IPS DF 6.9 (cell line): ENCODE measurements around the gene ADAM12.
"Not testable (repeated sequence)": the region's sequence is repeated elsewhere in the genome, so short reads cannot be mapped to it uniquely, and the experiment has no call there.

Source experiments
- DNase-seq: peaks from one replicate; pipeline ENCODE4 v3.0.0-alpha.2; 2013; ENCODE audit warnings: low read depth, low spot score
- H3K27ac ChIP-seq: one replicate; pipeline ENCODE4 v1.5.1; 2013; ENCODE audit warnings: low read length, control low read depth
- H3K27me3 ChIP-seq: 2 replicates; pipeline ENCODE4 v1.6.1; 2013; ENCODE audit warnings: mild to moderate bottlenecking, low read length; ENCODE audit not compliant: control insufficient read depth, insufficient read depth
- H3K36me3 ChIP-seq: 2 replicates; pipeline ENCODE4 v1.6.1; 2013; ENCODE audit warnings: low read length; ENCODE audit not compliant: control insufficient read depth, insufficient read depth
- H3K4me1 ChIP-seq: 2 replicates; pipeline ENCODE4 v1.6.1; 2013; ENCODE audit warnings: low read length; ENCODE audit not compliant: control insufficient read depth, insufficient read depth
- H3K4me3 ChIP-seq: 2 replicates; pipeline ENCODE4 v1.5.1; 2013; ENCODE audit warnings: mild to moderate bottlenecking, low read length
- H3K9me3 ChIP-seq: 2 replicates; pipeline ENCODE4 v1.6.1; 2013; ENCODE audit warnings: low read length, inconsistent platforms; ENCODE audit not compliant: control insufficient read depth, insufficient read depth
- WGBS: extraction: QIAGEN DNeasy Blood & Tissue Kit; methylation state at CpG from one replicate; pipeline ENCODE4 v1.1.7; 2013; ENCODE audit warnings: mixed read lengths, missing lambda C conversion rate; ENCODE audit not compliant: insufficient read length, insufficient coverage; 5-methylcytosine and 5-hydroxymethylcytosine counted together

Gene ADAM12

DNA sequence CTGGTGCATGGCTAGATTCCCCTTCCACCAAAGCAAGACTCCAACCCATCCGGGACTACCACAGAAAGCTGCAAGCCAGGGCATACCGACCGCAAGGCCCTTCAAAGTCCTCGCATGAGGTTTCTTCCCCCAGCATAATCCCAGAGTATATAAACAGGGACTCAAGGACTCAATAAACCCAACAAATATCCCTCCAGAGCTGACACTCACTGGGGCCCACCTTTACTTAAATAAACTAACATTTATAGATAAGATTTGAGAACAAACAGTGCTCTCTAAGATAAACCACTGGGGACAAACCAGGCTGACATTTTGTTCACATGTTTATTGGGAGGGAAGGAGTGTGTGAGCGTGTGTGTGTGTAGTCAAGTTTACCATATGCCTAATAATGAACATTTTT, 138.2 kb downstream of the ADAM12 start:
- WGBS: no CpG with 5 or more reads among the region's 5 CpGs
- H3K27ac ChIP-seq: no peak overlapping the region
- H3K9me3 ChIP-seq: no peaks in the 10 kb centered on the region
- DNase-seq: no peak
- no peaks in the 10 kb centered on the region for H3K36me3 ChIP-seq
- H3K4me3 ChIP-seq: no peak overlapping the region
- no peaks in the 10 kb centered on the region for H3K27me3 ChIP-seq
- H3K4me1 ChIP-seq: no peaks in the 10 kb centered on the region

DNA sequence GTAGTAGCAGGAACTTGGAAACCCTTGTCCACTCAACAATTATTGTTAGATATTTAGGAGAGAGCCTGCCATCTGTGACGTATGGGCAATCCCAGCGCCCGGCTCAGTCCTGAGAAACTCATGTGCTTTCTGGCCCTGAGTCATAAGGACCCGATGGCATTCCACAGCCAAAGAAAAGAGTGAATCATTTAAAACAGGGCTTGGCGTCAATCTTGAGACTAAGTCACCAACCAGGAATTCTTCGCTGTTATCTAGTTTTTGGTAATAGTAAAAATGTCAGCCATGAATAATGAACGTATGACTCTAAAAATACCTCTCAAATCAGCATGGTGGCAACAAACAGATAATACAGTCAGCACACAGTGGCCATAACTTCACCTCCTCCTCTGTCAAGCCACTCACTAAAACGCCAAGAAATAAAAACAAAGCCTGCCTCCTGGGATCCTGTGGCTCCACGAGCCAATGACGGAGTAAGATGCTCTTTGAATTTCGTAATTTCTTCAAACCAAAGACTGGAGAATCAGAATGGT, 140.8 kb downstream of the ADAM12 start:
- no CpG with 5 or more reads among the region's 11 CpGs for WGBS

DNA sequence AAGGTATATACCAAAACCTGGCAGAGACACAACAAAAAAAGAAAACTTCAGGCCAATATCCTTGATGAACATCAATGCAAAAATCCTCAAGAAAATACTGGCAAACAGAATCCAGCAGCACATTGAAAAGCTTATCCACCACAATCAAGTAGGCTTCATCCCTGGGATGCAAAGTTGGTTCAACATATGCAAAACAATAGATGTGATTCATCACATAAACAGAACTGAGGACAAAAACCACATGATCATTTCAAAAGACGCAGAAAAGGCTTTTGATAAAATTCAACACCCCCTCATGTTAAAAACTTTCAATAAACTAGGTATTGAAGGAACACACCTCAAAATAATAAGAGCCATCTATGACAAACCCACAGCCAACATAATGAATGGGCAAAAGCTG, 141.9 kb downstream of the ADAM12 start:
- H3K27ac ChIP-seq, DNase-seq, H3K4me3 ChIP-seq, H3K4me1 ChIP-seq, H3K36me3 ChIP-seq, H3K9me3 ChIP-seq, H3K27me3 ChIP-seq: not testable (repeated sequence)
- no CpG with 5 or more reads among the region's 1 CpG for WGBS

More for the DNA sequence above, 140.8 kb downstream of the ADAM12 start:
- no peak overlapping the region for H3K4me3 ChIP-seq
- H3K36me3 ChIP-seq: no peaks in the 10 kb centered on the region
- no peak overlapping the region for H3K27ac ChIP-seq
- H3K4me1 ChIP-seq: no peaks in the 10 kb centered on the region
- H3K27me3 ChIP-seq: no peaks in the 10 kb centered on the region; the same call in 1 of the 2 replicates
- DNase-seq: no peak
- H3K9me3 ChIP-seq: no peaks in the 10 kb centered on the region

- H3K4me1 ChIP-seq: no peaks in the 10 kb centered on the region
- H3K9me3 ChIP-seq: no peaks in the 10 kb centered on the region
- no peaks in the 10 kb centered on the region; the same call in 1 of the 2 replicates for H3K27me3 ChIP-seq
- H3K4me3 ChIP-seq: no peak overlapping the region
- no peaks in the 10 kb centered on the region for H3K36me3 ChIP-seq
- no CpG with 5 or more reads among the region's 4 CpGs for WGBS
- no peak overlapping the region for H3K27ac ChIP-seq
- DNase-seq: no peak
Observed at GRCh38 chr10:126245501-126245900, 142.8 kb downstream of the ADAM12 start.

GRCh38 chr10:126243971-126244370, 144.3 kb downstream of the ADAM12 start:
- Histone ChIP-seq H3K9me3 (no peaks in the 10 kb centered on the region), H3K27me3 (no peaks in the 10 kb centered on the region; the same call in 1 of the 2 replicates), H3K4me1 (no peaks in the 10 kb centered on the region), H3K4me3 (no peak overlapping the region), H3K27ac (no peak overlapping the region), H3K36me3 (no peaks in the 10 kb centered on the region)
- no CpG with 5 or more reads among the region's 5 CpGs for WGBS
- no peak for DNase-seq

DNA sequence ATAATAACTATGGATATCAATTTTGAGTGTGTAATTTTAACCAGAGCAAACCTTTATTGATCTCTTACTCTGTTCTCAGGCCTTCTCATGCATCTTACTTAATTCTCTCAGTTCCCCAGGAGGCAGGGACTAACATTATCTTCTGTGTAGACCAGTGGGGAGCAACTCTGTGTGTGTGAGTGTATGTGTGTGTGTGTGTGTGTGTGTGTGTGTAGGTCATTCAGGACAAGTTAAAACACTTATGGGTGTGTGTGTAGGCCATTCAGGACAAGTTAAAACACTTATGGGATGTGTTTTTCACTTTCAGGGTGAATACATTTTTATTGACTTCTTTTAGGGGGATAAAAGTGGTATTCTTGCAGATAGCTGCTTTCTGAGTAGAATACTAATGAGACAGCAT, 145.0 kb downstream of the ADAM12 start:
- no peak overlapping the region for H3K4me3 ChIP-seq
- no peaks in the 10 kb centered on the region for H3K4me1 ChIP-seq
- DNase-seq: no peak
- H3K9me3 ChIP-seq: no peaks in the 10 kb centered on the region
- H3K27me3 ChIP-seq: no peaks in the 10 kb centered on the region; the same call in 1 of the 2 replicates
- no peak overlapping the region for H3K27ac ChIP-seq
- no peaks in the 10 kb centered on the region for H3K36me3 ChIP-seq

DNA sequence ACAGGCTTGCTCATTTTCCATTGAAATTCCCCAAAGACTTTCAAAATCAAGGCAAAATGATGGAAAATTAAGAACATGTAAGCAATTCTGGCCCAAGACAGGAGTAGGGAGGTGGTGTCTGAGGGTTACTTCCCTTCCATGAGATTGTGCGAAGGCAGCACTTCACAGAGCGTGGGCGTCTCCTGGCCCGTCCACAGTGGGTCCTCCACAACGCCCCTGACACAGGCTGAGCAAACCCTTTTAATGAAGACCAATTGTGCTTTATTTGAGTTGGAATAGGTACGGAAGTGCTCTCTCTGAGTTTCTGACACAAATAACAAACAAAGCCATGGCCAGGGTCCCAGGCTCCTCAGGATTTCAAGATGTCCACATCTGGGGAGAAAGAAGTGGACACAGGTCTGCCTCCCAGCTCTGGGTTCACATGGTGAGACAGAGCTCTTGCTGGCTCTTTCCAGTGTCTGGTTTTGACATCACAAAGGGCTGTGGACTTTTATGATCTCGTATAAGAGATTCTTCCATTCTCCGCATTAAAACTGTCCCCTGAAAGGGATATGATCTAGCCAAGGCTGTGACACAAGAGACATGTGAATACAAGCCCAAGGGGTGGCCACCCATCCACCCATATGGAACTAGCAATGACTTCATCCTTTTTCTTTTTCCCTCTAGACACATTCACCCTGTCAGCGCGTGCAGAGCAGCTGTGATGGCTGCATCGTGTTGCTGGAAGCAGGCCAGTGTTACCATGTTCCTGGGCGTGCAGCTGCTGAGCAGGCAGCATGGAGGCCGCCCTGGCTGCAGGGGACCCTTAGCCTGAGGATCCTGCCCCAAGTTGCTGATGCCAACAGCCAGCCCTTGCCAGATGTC, 145.6 kb downstream of the ADAM12 start:
- WGBS: no CpG with 5 or more reads among the region's 13 CpGs
- no peak overlapping the region for H3K27ac ChIP-seq
- no peaks in the 10 kb centered on the region for H3K9me3 ChIP-seq

GRCh38 chr10:126240483-126240882, 147.8 kb downstream of the ADAM12 start:
- no peak for DNase-seq
- Histone ChIP-seq H3K4me3 (no peak overlapping the region), H3K27ac (no peak overlapping the region), H3K9me3 (no peaks in the 10 kb centered on the region), H3K27me3 (no peaks in the 10 kb centered on the region; the same call in 1 of the 2 replicates), H3K4me1 (no peaks in the 10 kb centered on the region; the same call in 1 of the 2 replicates), H3K36me3 (no peaks in the 10 kb centered on the region)
- WGBS: no CpG with 5 or more reads among the region's 8 CpGs

More for the DNA sequence above, 145.6 kb downstream of the ADAM12 start:
- no peaks in the 10 kb centered on the region for H3K36me3 ChIP-seq
- H3K4me3 ChIP-seq: no peak overlapping the region
- DNase-seq: no peak
- no peaks in the 10 kb centered on the region; the same call in 1 of the 2 replicates for H3K27me3 ChIP-seq
- no peaks in the 10 kb centered on the region for H3K4me1 ChIP-seq

GRCh38 chr10:126239844-126240243, 148.4 kb downstream of the ADAM12 start:
- no peaks in the 10 kb centered on the region; the same call in 1 of the 2 replicates for H3K4me1 ChIP-seq
- no peak overlapping the region for H3K27ac ChIP-seq
- no peaks in the 10 kb centered on the region for H3K36me3 ChIP-seq
- no CpG with 5 or more reads among the region's 8 CpGs for WGBS
- DNase-seq: no peak
- no peaks in the 10 kb centered on the region for H3K9me3 ChIP-seq
- H3K27me3 ChIP-seq: no peaks in the 10 kb centered on the region; the same call in 1 of the 2 replicates
- H3K4me3 ChIP-seq: no peak overlapping the region

- no peaks in the 10 kb centered on the region; the same call in 1 of the 2 replicates for H3K4me1 ChIP-seq
- no peak overlapping the region for H3K27ac ChIP-seq
- H3K4me3 ChIP-seq: no peak overlapping the region
- DNase-seq: no peak
- H3K9me3 ChIP-seq: no peaks in the 10 kb centered on the region
- no CpG with 5 or more reads among the region's 12 CpGs for WGBS
- no peaks in the 10 kb centered on the region for H3K36me3 ChIP-seq
- H3K27me3 ChIP-seq: no peaks in the 10 kb centered on the region
Observed at GRCh38 chr10:126235979-126236851, 152.1 kb downstream of the ADAM12 start.
